HUES64 (cell line): ENCODE measurements around the gene ZNF148.
A peak's percentile ranks its signal among the peaks of the same experiment; 100 is the strongest.

ENCODE experiments used
- H3K27ac ChIP-seq: 2 replicates; pipeline ENCODE4 v1.7.0; 2013; ENCODE audit warnings: low read depth, low read length, inconsistent platforms
- H3K27me3 ChIP-seq: 2 replicates; pipeline ENCODE4 v1.6.1; 2013; ENCODE audit warnings: mild to moderate bottlenecking, low read length; ENCODE audit not compliant: insufficient read depth
- H3K36me3 ChIP-seq: 2 replicates; pipeline ENCODE4 v1.6.1; 2013; ENCODE audit warnings: mild to moderate bottlenecking, low read length; ENCODE audit not compliant: insufficient read depth
- H3K4me1 ChIP-seq: 2 replicates; pipeline ENCODE4 v1.6.1; 2013; ENCODE audit warnings: mild to moderate bottlenecking, low read length, moderate library complexity; ENCODE audit not compliant: insufficient read depth
- H3K4me3 ChIP-seq: 2 replicates; pipeline ENCODE4 v1.5.1; 2013; ENCODE audit warnings: mild to moderate bottlenecking, low read length, moderate library complexity
- H3K9ac ChIP-seq: 2 replicates; pipeline ENCODE4 v1.6.1; 2013; ENCODE audit warnings: mild to moderate bottlenecking, low read depth, low read length
- H3K9me3 ChIP-seq: 2 replicates; pipeline ENCODE4 v1.6.1; 2013; ENCODE audit warnings: low read depth, low read length; ENCODE audit not compliant: insufficient read depth
- WGBS: fragments of 150-250, 120-280 bp; methylation state at CpG from one replicate; pipeline ENCODE4 v1.1.7; 2013; ENCODE audit warnings: missing lambda C conversion rate; 5-methylcytosine and 5-hydroxymethylcytosine counted together

The ZNF148 gene

DNA sequence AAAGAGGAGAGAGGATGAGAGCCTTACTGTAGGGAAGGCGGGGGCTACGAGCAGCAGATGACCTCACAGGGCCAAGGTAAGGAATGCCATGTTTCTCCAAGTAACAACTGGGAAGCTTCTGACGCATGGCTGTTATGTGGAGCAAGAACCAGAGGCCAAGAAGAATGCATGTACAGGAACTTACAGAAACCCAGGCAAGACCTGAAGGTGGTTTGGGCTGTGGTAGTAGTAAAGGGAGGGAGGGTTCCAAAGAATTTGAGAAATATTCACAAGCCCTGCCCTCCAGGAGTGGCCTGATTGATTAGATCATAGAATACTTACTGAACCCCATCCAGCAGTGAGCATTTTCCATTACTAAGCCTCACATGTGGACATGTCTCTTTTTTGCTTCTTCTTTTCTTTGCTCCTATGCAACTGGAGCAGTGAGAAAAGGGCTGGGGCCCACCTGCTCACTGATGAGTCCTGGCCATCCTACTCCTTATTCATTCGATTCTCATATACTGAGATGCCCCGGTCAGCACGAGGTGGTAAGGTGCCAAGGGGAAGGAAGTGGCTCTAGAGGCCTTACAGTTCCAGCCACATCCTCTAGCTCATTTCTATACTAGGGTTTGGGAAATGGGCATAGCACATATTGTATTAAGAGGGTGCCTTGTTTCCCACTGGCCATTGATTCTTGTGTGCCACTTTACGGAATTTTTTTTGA is 154.2 kb downstream of the ZNF148 start:
- 87% methylated on average over 5 of the region's 7 CpGs for WGBS
- Histone ChIP-seq H3K36me3 (no peaks in the 10 kb centered on the region), H3K4me3 (no peak overlapping the region)

DNA sequence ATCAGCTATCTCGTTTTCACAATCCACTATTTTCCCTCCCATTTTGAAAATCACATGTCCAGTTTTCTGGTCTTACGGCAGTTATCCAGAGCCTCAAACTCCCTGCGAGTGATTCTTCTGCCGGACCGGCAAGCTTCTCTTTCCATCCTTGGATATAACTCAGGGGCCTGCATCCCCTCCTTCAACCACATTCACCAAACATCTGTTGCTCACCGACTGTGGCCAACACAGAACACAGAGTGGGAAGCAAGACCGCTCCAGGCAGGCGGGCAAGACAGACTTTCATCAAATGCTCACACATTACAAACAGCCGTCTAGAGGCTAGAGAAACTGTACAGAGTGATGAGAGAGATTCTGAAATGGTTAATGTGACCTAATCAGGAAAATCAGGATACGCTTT is 154.9 kb downstream of the ZNF148 start:
- Histone ChIP-seq H3K9ac (no peak overlapping the region), H3K27me3 (no peaks in the 10 kb centered on the region), H3K27ac (no peak overlapping the region), H3K4me3 (no peak overlapping the region), H3K36me3 (no peaks in the 10 kb centered on the region), H3K4me1 (peaks cover 4% of the 10 kb centered on the region; the same call in 1 of the 2 replicates), H3K9me3 (no peaks in the 10 kb centered on the region)
- 94% methylated on average over 10 of the region's 10 CpGs for WGBS

More for the DNA sequence above, 154.2 kb downstream of the ZNF148 start:
- no peak overlapping the region for H3K9ac ChIP-seq
- no peaks in the 10 kb centered on the region for H3K9me3 ChIP-seq
- H3K27ac ChIP-seq = no peak overlapping the region
- peaks cover 4% of the 10 kb centered on the region; the same call in 1 of the 2 replicates for H3K4me1 ChIP-seq
- no peaks in the 10 kb centered on the region for H3K27me3 ChIP-seq

DNA sequence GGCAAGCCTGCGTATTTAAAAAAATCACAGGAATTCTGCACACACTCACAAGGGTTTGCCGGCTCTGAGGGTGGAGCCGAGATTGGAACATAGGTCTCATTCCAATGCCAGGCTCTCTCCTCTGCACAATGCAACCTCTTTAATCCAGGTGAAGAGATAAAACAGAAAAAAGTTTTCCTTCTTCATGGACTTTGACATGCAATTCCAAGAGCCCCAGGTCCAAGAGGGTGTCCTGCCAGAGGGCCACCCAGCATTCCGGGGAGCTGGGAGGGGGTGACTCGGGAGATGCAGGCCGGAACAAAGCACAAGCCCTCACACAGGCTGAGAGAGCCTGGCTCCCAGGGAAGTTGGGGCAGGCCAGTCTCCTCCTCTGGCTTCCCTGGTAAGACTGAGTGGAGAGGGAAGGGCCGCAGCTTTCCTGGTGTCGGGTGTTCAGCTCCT is 155.8 kb downstream of the ZNF148 start:
- Histone ChIP-seq H3K9me3 (no peaks in the 10 kb centered on the region), H3K9ac (no peak overlapping the region), H3K4me3 (no peak overlapping the region), H3K36me3 (no peaks in the 10 kb centered on the region), H3K27ac (no peak overlapping the region), H3K4me1 (peaks cover 3% of the 10 kb centered on the region; the same call in 1 of the 2 replicates), H3K27me3 (no peaks in the 10 kb centered on the region)
- 86% methylated on average over 8 of the region's 8 CpGs for WGBS

DNA sequence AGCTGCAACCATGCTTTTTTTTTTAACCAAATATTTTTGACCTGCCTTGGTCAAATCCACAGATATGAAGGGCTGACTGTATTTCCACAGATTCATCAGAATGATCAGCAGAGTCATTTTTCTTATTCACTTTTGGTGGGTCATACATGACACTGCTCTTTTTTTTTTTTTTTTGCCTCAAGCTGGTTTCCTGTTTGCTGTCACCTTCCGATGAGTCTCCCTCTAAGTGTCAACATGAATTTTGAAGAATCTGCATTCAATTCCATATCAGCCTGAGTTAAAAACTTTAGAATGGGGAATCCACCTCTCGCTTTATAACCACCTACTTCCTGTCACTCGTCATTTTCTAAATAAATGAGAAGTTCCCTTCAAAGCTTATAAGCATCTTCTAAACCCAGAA is 160.4 kb downstream of the ZNF148 start:
- Histone ChIP-seq H3K4me3 (no peak overlapping the region), H3K9me3 (no peaks in the 10 kb centered on the region), H3K9ac (no peak overlapping the region), H3K4me1 (peaks cover 19% of the 10 kb centered on the region), H3K36me3 (no peaks in the 10 kb centered on the region), H3K27ac (no peak overlapping the region), H3K27me3 (peaks cover 10% of the 10 kb centered on the region)
- 93% methylated on average over 3 of the region's 3 CpGs for WGBS

DNA sequence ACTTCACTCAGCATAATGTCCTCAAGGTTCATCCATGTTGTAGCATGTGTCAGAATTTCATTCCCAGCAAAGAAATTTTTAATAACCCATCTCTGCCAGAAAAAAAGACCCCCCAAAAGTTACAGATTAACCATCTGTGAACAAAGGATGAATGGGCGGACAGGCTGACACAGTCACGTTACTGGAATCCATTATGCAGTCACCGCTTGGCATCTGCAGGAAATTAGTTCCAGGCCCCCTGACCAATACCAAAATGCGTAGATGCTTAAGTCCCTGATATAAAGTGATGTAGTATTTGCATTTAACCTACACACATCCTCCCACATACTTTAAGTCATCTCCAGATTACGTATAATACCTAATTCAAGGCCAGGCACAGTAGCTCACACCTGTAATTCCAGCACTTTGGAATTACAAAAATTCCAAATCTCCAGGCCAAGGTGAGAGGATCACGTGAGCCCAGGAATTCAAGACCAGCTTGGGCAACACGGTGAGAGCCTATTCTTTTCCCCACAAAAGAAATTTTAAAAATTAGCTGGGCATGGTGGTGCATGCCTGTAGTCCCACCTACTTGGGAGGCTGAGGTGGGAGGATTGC is 161.1 kb downstream of the ZNF148 start:
- Histone ChIP-seq H3K27ac (no peak overlapping the region), H3K27me3 (peaks cover 10% of the 10 kb centered on the region), H3K4me1 (peaks cover 19% of the 10 kb centered on the region), H3K9me3 (no peaks in the 10 kb centered on the region), H3K4me3 (no peak overlapping the region), H3K36me3 (no peaks in the 10 kb centered on the region), H3K9ac (no peak overlapping the region)
- 87% methylated on average over 7 of the region's 7 CpGs for WGBS

DNA sequence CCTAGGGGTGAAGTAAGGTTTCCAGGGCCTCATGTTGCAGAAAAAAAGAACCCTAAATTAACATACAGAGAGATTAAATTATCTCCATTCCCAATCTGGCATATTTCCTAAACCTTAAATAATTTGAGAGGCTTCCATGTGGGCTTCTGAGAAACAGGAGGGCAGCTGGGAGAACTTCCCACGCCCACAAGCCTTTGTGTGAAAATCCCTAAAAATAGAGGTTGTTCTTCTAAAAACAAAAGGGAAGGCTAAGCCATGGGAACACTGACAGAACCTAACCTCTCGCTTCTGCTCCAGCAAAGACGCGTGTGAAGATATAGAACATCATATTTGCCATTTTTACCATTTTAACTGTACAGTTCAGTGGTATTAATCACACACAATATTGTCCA is 161.8 kb downstream of the ZNF148 start:
- Histone ChIP-seq H3K36me3 (no peaks in the 10 kb centered on the region), H3K4me3 (peak overlapping the region; percentile 60), H3K4me1 (peaks cover 19% of the 10 kb centered on the region), H3K27ac (no peak overlapping the region), H3K27me3 (peaks cover 10% of the 10 kb centered on the region), H3K9me3 (no peaks in the 10 kb centered on the region), H3K9ac (peak overlapping the region; percentile 85)
- 84% methylated on average over 4 of the region's 4 CpGs for WGBS

DNA sequence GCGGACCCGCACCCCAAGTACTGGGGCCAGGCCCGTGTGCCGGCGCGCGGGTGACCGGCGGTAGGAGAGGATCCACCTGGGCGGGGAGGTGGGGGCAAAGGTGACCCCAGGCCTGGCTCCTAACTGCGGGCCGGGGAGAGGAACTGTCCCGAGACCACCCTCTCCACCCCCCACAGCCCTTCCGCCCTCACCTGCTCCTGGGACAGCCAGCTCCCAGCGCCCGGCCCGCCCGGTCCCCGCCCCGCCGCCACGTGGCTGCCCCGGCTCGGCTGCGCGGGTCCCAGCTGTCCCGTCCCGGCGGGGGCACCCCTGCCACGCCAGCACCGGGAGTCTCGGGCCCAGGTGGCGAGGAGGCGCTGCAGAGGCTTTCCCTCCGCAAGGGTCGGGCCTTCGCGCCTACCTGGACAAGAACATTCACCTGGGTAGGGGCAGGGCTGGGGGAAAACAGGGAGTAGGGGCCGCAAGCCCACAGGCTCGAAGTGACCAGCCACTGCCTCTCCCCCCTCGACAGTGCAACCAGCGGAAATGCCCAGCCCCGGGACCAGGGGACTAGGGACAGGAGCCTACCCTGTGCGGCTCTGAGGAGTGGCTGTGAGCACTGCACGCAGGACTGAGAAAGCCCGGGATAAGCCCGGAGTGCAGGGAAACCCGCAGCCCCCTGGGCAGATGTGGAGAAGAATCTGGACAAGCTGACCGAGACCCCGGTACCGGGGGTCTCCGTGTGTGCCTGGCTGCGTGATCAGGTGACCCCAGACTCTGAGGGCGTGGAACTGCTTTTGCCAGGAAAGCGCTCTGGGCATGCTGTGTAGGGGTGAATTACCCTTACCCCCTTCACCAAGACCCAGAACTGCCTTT is 162.4 kb downstream of the ZNF148 start, which contains the start of gene SLC12A8:
TSS of gene SLC12A8 (minus strand) at position 240 of the 855 bp plus-strand sequence. CDS start 1,399 bp downstream, outside the sequence.
- H3K4me3 ChIP-seq = peak within 1 kb of the TSS; percentile 60

DNA sequence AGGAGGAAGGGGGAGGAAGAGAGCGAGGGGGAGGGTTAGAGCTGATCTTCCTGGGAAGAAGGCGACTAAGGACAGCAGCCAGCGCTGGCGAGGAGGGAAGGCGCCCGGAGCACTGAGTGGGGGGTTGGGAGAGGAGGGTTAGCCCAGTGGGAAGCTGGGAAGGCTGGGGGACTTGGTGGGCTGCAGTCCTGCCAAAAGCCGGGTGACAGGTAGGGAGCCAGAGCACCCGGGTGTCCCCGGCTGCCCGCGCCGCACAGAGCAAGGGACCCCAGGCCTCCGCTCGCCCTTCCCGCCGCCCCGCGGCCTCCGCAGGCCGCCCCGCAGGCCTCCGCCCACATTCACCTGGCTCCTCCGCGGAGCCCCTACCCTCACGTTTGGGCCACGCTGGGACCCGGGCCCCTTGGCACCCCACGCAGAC is 163.0 kb downstream of the ZNF148 start:
- no peaks in the 10 kb centered on the region for H3K9me3 ChIP-seq
- H3K27me3 ChIP-seq = peaks cover 10% of the 10 kb centered on the region
- no peaks in the 10 kb centered on the region for H3K36me3 ChIP-seq
- no peak overlapping the region; the same call in 1 of the 2 replicates for H3K27ac ChIP-seq
- peak overlapping the region; percentile 85 for H3K9ac ChIP-seq
- peaks cover 19% of the 10 kb centered on the region for H3K4me1 ChIP-seq
- peak overlapping the region; percentile 60 for H3K4me3 ChIP-seq
- under 1% methylated on average over 28 of the region's 28 CpGs for WGBS

More for the DNA sequence above, 162.4 kb downstream of the ZNF148 start, which contains the start of gene SLC12A8:
- H3K36me3 ChIP-seq = no peaks in the 10 kb centered on the region
- H3K4me1 ChIP-seq = peaks cover 19% of the 10 kb centered on the region
- WGBS = 6% methylated on average over 54 of the region's 55 CpGs
- H3K27ac ChIP-seq = no peak within 1 kb of the TSS; the same call in 1 of the 2 replicates
- no peaks in the 10 kb centered on the region for H3K9me3 ChIP-seq
- peak within 1 kb of the TSS; percentile 85 for H3K9ac ChIP-seq
- peaks cover 10% of the 10 kb centered on the region for H3K27me3 ChIP-seq

DNA sequence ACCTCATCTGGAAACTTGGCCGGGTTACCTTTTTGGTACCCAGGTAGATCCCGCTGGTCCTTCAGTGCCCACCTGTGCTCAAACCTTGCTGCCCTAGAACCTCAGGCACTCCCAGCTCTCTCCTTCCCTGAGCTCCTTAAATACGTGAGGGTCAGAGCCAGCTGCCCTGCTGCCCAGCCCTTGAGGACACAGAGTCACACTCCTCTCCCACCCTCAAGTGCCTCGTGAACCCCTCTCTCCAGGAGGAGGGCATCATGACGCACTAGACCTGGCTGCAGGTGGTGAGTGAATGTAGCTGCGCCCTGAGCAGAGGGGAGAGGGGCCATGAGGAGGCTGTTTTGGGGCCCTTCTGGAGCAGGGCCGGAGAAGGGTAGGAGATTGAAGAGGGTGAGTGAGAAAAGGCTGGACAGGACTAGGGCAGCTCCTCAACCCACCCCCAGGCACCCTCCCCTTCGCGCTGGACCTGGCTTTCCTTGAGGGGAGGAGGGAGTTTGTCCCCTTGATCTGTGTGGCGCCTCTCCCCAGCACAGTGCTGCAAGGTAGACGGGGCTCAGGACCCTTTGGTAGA is 163.5 kb downstream of the ZNF148 start:
- Histone ChIP-seq H3K27me3 (peaks cover 10% of the 10 kb centered on the region), H3K4me1 (peaks cover 19% of the 10 kb centered on the region), H3K9ac (peak overlapping the region; percentile 85), H3K27ac (no peak overlapping the region), H3K4me3 (peak overlapping the region; percentile 60), H3K9me3 (no peaks in the 10 kb centered on the region), H3K36me3 (no peaks in the 10 kb centered on the region)
- 65% methylated on average over 9 of the region's 11 CpGs for WGBS

DNA sequence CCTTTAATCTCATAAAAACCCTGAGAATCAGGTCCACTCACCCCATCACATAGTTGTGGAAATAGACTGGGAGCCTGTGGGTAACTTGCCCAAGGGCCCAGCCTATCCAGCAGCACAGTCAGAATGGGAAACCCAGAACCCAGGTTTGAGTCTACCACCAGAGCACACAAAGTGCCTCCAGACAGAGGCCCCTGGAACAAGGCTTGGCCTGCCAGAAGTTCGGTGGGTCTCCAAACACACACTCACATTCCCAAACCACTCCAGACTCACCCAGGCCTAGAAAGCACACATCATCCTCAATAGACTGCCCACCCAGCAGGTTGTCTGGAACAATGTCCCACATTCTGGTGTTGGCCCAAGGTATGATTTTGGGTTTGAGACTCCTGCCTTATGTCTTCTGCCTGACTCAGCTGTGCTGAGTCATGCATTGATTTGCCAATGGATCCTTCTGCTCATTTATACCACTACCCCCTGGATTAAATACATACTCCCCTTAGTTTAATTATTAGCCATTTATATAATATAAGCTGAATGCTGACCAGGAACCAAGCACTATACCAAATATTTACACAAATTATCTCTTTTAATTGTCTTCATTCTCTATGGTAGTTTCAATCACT is 167.1 kb downstream of the ZNF148 start:
- Histone ChIP-seq H3K4me3 (no peak overlapping the region), H3K4me1 (peaks cover 7% of the 10 kb centered on the region), H3K9me3 (no peaks in the 10 kb centered on the region), H3K36me3 (no peaks in the 10 kb centered on the region), H3K9ac (no peak overlapping the region), H3K27me3 (peaks cover 3% of the 10 kb centered on the region), H3K27ac (no peak overlapping the region)
- WGBS = 92% methylated on average over 1 of the region's 1 CpG
